ENCODE measurements around the gene BACH2.

The BACH2 gene

GRCh38 chr6:90049295-90049694 lies 247.3 kb downstream of the BACH2 start:
- TF ChIP-seq, protein P1, sequence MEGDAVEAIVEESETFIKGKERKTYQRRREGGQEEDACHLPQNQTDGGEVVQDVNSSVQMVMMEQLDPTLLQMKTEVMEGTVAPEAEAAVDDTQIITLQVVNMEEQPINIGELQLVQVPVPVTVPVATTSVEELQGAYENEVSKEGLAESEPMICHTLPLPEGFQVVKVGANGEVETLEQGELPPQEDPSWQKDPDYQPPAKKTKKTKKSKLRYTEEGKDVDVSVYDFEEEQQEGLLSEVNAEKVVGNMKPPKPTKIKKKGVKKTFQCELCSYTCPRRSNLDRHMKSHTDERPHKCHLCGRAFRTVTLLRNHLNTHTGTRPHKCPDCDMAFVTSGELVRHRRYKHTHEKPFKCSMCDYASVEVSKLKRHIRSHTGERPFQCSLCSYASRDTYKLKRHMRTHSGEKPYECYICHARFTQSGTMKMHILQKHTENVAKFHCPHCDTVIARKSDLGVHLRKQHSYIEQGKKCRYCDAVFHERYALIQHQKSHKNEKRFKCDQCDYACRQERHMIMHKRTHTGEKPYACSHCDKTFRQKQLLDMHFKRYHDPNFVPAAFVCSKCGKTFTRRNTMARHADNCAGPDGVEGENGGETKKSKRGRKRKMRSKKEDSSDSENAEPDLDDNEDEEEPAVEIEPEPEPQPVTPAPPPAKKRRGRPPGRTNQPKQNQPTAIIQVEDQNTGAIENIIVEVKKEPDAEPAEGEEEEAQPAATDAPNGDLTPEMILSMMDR (IDR thresholded peaks at IDR 0.05; ENCODE audit: insufficient read depth, low read depth, low read length, missing control alignments), result no peak
- no peak overlapping the region for H3K4me3 ChIP-seq (ENCODE audit: low read depth, low read length)
- DNase-seq (ENCODE audit: low read depth), result no peak

GRCh38 chr6:90048206-90048967 lies 248.3 kb downstream of the BACH2 start:
- DNase-seq (ENCODE audit: low read depth), result no peak

DNA sequence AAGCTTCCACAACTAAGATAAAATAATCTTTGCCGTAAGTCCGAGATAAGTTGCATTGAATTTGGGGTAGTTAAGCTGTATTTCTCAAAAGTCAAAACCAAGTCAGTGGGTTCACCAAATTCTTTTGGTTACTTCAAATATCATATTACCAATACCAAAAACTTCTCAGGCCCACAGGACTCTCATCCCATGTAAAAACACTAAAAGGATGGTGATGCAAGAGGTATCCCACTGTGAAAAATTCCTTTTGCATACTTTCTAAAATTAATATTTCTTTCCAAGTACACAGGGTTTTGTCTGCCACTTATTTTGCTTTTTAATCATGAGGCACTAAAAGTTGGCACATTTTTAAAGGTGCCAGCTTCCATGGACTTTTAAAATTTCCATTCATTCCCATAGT lies 251.1 kb downstream of the BACH2 start:
- TF ChIP-seq, protein P1 (IDR thresholded peaks at IDR 0.05; ENCODE audit: insufficient read depth, low read depth, low read length, missing control alignments), result no peak
- H3K4me3 ChIP-seq (ENCODE audit: low read depth, low read length), result no peak overlapping the region
- no peak for DNase-seq (ENCODE audit: low read depth)

More at GRCh38 chr6:90048206-90048967, 248.3 kb downstream of the BACH2 start:
- H3K4me3 ChIP-seq (ENCODE audit: low read depth, low read length), result no peak overlapping the region
- TF ChIP-seq, protein P1 (IDR thresholded peaks at IDR 0.05; ENCODE audit: insufficient read depth, low read depth, low read length, missing control alignments), result no peak

GRCh38 chr6:90044833-90045381 lies 251.7 kb downstream of the BACH2 start:
- no peak overlapping the region for H3K4me3 ChIP-seq (ENCODE audit: low read depth, low read length)
- TF ChIP-seq, protein P1 (IDR thresholded peaks at IDR 0.05; ENCODE audit: insufficient read depth, low read depth, low read length, missing control alignments), result no peak
- DNase-seq (ENCODE audit: low read depth), result no peak

- no peak overlapping the region for H3K4me3 ChIP-seq (ENCODE audit: low read depth, low read length)
- TF ChIP-seq, protein P1 (IDR thresholded peaks at IDR 0.05; ENCODE audit: insufficient read depth, low read depth, low read length, missing control alignments), result no peak
- no peak for DNase-seq (ENCODE audit: low read depth)
These were observed 252.3 kb downstream of the BACH2 start for GRCh38 chr6:90044182-90044832.

DNA sequence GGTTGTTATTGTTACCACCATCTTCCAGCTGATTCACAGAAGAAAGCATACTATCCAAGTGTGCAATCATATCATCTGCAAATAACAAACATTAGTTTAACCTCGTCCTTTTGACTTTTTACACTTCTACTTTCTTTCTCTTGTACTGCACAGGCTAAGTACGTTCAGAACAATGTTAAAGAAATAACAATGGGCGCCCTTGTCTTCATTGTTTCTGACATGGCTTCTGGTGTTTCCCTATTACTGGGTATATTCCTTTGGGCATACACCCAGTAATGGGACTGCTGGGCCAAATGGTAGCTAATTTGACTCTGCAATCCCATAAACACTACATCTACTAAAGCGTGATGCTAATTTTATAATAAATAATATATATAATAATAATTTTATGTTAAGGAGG lies 255.7 kb downstream of the BACH2 start:
- TF ChIP-seq, protein P1 (IDR thresholded peaks at IDR 0.05; ENCODE audit: insufficient read depth, low read depth, low read length, missing control alignments), result no peak
- no peak overlapping the region for H3K4me3 ChIP-seq (ENCODE audit: low read depth, low read length)
- DNase-seq (ENCODE audit: low read depth), result no peak
